T-helper 1 cell (primary cell): ENCODE results near the gene AACS.

Source experiments
- DNase-seq, 5 donors: peaks; one replicate each; pipeline ENCODE4 v3.0.0-alpha.2; 2012 to 2020

Gene AACS

DNA sequence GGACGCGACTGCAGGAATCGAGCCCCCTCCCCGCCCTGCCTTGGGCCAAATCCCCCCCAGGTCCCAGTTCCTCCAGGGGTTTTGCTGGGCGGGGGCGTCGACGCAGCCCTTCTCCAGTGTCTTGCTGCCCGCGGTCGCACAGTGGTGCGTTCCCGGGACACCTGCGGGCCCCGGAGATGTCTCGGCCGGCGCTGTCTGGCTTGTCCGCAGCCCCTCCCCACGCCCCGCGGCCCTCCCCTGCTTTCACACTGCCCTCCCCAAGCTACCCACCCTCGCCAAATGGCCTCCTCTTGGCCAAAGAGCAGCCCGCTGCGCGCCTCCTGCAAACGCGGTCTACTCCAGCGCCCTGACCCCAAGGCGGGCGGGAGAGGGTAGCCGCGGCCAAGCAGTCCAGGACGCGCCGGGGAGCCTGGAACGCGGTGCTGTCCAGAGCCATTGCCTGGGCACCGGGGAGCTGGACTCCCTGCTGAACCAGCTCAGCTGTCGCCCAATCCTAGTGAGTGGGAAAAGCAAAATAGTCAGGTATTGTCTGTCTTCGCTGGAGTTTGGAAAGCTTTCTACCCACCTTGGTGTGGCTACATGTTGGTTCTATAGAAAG lies 122.0 kb downstream of the AACS start:
- no peak for DNase-seq

DNA sequence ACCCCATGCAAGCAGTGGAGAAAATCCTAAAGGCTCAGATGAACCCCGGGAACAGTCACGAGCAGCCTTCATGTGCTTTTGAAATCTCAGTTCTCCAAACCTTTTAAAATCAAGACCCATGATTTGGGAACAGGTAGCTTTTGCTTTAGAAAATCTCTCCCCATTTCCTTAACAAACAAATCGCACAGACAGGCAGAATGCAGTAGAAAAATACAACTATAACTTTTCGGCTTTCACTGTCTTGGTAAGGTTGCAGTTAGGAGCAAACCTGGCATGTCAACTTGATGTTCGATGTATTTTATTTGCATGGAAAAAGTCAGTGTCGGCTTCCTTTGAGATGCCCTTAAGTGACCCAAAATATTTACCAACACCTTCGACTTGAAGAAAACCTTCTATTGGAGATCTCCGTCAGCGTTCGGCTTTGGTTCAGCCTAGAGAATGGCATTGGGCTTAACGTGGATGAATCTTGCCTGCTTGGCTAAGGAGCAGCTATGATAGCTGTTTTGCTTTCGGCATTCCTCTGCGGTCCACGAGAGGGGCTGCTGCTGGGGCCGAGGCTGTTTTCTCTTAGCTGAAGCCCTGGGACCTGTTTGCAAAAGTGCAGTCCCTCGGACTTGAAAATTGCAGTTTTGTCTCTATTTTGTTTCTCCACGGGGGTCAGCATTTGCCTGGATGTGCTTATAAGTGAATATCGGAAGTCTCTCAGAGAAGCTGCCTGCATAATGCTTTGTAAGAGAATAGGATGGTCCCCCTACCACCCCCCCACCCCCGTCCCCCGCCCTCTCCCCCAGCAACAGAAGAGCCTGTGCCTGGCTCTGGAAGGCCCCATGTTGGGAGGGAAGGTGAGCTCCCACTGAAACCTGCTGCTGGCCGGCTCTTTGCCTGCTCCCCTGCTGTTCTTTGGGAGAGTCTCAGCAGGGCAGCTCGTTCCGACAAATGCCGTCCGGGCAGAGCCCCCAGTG lies 122.8 kb downstream of the AACS start:
- no peak for DNase-seq

DNA sequence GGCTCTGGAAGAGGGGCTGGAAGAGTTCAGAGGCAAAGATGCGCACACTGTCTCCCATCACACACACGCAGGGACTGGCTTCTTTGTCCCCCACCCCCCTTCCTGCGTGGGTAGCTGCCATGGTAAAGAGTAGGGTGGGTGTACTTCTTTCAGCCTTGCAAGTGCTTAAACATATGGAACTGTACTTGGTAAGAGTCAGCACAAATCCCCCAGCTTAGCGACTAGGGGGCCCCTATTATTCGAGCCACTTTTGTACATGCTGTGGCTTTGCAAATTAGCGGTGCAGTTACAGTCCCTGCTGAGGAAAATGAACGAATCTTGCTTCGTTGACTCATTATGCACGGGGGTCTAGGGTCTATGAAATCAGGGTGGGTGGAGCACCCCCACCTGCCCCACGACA lies 123.8 kb downstream of the AACS start:
- DNase-seq = no peak

DNA sequence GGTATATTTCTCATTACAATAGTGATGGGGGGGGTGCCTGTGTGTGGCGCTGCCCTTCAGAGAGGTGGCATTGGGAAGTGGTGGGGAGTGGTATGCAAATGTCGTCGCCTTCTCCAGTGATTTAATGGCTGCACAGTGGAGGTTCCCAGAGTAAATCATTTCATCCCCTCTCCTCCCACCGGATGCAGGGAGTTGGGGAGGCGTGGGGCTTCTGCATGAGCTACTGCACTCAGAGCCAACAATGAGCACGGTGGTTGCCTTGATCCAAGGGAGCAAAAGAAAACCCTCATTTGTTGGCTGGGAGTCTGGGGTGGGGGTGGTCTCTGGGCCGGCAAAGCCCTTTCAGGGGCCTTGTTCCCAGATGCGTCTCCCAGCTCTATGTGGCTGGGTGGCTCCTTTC lies 124.3 kb downstream of the AACS start:
- no peak for DNase-seq

DNA sequence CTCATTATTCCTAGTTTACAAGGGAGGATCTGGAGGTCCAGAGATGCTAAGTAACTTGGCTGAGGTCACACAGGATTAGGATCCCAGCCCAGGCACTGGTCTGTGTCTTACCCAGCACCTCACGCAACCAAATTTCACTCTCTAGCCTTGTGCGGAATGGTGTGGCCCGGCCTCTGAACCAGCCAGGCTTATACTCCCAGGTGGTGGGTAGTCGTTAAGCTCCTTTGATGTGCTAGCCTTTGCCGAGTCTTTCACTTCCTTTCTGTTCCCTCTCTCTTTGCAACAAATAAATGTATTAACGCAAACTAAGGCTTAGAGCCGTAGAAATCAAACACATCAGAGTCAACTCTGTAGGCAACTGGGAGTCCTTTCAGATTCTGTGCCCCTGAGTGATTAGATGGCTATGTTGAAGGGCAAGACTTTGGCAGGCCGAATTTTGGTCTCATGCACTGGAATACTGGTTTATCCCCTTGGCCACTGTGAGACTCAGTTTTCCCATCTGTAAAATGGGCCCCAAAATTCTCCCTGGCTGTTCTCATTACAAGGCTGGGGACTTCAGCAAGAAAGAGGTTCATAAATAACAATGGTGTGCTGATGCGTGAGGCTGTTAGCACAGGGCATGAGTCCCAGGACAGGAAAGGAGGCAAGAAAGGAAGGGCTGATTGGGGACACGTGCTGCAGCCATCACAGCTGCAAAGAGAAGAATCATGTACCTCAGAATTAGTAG lies 126.3 kb downstream of the AACS start:
- DNase-seq = no peak

DNA sequence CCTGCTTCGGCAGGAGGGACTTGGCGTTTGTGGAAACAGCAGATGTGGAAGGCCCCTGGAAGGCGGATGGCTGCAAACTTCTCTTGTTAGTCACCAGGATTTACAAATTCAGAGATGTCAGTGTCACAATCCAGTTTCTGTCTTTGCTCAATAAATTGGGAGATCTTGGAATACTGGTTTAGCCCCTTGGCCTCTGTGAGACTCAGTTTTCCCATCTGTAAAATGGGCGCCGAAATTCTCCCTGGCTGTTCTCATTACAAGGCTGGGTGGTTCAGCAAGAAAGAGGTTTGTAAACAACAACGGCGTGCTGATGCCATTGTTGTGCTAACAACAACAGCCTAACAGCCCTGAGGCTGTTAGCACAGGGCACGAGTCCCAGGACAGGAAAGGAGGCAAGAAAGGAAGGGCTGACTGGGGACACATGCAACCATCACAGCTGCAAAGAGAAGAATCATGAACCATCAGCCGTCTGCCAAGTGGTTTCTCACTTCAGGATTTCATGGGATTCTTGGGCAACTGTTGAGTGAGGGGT lies 127.5 kb downstream of the AACS start:
- DNase-seq = no peak
